Suprapubic skin (tissue), 4 donors: Measurements from ENCODE around the gene ASPDH. TPM values are rescaled to one million over a fixed set of nuclear protein-coding genes. Genes with fewer than 3 reads are reported as not detected.

Source experiments
- DNase-seq, 2 donors: peaks; one replicate each; pipeline ENCODE4 v3.0.0-alpha.2; 2019; ENCODE audit warnings: low spot score in 2 of 2
- H3K27ac ChIP-seq: fragments of 200-600 bp; sonication (generic); one replicate; pipeline ENCODE4 v1.5.1; 2019
- H3K27me3 ChIP-seq: fragments of 200-600 bp; sonication (generic); one replicate; pipeline ENCODE4 v1.5.1; 2019
- H3K36me3 ChIP-seq: fragments of 200-600 bp; sonication (generic); one replicate; pipeline ENCODE4 v1.5.1; 2019
- H3K4me1 ChIP-seq: fragments of 200-600 bp; sonication (generic); one replicate; pipeline ENCODE4 v1.5.1; 2019
- H3K4me3 ChIP-seq: fragments of 200-600 bp; sonication (generic); one replicate; pipeline ENCODE4 v1.5.1; 2019; ENCODE audit warnings: mild to moderate bottlenecking
- H3K9me3 ChIP-seq: fragments of 200-600 bp; sonication (generic); one replicate; pipeline ENCODE4 v1.5.1; 2019
- EP300 ChIP-seq: sonication (generic); formaldehyde crosslinking; IDR thresholded peaks from one replicate; pipeline ENCODE4 v1.6.1; 2017; ENCODE audit warnings: antibody characterized with exemption
- POLR2A ChIP-seq, 2 donors: fragments of 450-650 bp; IDR thresholded peaks; one replicate each; pipeline ENCODE4 v1.6.1; 2017; ENCODE audit warnings: antibody characterized with exemption in 2 of 2, mild to moderate bottlenecking in 2 of 2, moderate library complexity in 2 of 2
- POLR2AphosphoS5 ChIP-seq, 3 donors: sonication (generic); formaldehyde crosslinking; IDR thresholded peaks; one replicate each; pipeline ENCODE4 v1.6.1; 2017; ENCODE audit warnings: antibody characterized with exemption in 3 of 3
- WGBS: methylation state at CpG from one replicate; pipeline ENCODE4 v1.1.5; 2018; 5-methylcytosine and 5-hydroxymethylcytosine counted together
- total RNA-seq, 4 donors: library from RNA; depleted of rRNA; stranded (reverse); fragments of >200 nt; gene quantifications; one replicate each; pipeline ENCODE4 v1.1.0, GENCODE V29; 2016
- TF ChIP-seq, protein P1 (sequence below), 2 donors: fragments of 200-600 bp in 1 of 2; fragments of 450-650 bp in 1 of 2; sonication (generic) in 1 of 2; IDR thresholded peaks; one replicate each; pipeline ENCODE4 v1.5.1; 2016 to 2019; ENCODE audit warnings: antibody characterized with exemption in 2 of 2, mild to moderate bottlenecking in 1 of 2, moderate library complexity in 1 of 2

Gene ASPDH
- total RNA-seq, 4 donors from 2014 or later = not detected

DNA sequence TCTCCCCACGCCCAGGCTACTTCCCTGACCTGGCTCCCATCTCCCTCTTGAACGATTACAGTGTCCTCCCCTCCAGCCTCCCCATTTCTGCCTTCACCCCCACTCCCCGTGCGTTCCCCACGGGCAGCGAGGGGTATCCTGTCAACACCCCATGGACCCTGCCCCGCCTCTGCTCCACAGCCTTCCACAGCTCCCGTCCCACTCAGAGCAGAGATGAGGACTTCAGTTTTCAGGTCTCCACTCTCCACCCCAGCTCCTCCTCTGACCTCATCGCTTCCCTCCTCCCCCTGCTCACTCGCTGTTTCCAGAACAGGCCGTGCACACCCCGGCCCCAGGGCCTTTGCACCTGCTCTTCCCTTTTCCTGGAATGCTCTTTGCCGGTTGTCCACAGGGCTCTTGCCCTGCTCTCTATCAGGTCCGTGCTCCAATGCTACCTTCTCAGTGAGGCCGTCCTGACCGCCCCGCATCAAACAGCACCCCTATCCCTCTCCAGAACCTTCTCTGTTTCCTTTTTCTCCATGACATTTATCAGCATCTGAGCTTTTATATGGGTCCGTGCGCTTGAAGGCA is 39.5 kb upstream of the ASPDH start:
- 75% methylated on average over 19 of the region's 19 CpGs for WGBS
- DNase-seq = no peak
- Histone ChIP-seq H3K27me3 (peaks cover 94% of the 10 kb centered on the region), H3K4me1 (peaks cover 14% of the 10 kb centered on the region), H3K9me3 (no peaks in the 10 kb centered on the region), H3K36me3 (no peaks in the 10 kb centered on the region), H3K4me3 (no peak overlapping the region), H3K27ac (no peak overlapping the region)
- TF ChIP-seq POLR2A (IDR thresholded peaks at IDR 0.05) (no peak), EP300 (no peak), POLR2AphosphoS5 (IDR thresholded peaks at IDR 0.05) (no peak)
- TF ChIP-seq, protein P1, sequence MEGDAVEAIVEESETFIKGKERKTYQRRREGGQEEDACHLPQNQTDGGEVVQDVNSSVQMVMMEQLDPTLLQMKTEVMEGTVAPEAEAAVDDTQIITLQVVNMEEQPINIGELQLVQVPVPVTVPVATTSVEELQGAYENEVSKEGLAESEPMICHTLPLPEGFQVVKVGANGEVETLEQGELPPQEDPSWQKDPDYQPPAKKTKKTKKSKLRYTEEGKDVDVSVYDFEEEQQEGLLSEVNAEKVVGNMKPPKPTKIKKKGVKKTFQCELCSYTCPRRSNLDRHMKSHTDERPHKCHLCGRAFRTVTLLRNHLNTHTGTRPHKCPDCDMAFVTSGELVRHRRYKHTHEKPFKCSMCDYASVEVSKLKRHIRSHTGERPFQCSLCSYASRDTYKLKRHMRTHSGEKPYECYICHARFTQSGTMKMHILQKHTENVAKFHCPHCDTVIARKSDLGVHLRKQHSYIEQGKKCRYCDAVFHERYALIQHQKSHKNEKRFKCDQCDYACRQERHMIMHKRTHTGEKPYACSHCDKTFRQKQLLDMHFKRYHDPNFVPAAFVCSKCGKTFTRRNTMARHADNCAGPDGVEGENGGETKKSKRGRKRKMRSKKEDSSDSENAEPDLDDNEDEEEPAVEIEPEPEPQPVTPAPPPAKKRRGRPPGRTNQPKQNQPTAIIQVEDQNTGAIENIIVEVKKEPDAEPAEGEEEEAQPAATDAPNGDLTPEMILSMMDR (IDR thresholded peaks at IDR 0.05) = no peak

DNA sequence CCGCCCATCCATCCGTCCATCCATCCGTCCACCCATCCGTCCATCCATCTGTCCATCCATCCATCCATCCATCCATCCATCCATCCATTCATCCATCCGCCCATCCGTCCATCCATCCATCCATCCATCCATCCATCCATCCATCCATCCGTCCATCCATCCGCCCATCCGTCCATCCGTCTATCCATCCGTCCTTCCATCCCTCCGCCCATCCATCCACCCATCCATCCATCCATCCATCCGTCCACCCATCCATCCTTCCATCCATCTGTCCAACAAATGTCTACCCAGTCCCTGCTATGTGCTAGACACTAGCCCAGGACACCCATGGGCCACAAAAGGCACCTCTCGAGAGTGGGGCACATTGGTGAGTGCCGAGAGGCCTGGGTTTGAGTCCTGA is 38.8 kb upstream of the ASPDH start:
- Histone ChIP-seq H3K9me3 (no peaks in the 10 kb centered on the region), H3K27me3 (peaks cover 97% of the 10 kb centered on the region), H3K4me1 (peaks cover 14% of the 10 kb centered on the region), H3K36me3 (no peaks in the 10 kb centered on the region), H3K27ac (no peak overlapping the region), H3K4me3 (no peak overlapping the region)
- no peak for DNase-seq
- WGBS = 81% methylated on average over 15 of the region's 15 CpGs
- TF ChIP-seq POLR2A (IDR thresholded peaks at IDR 0.05) = no peak
- TF ChIP-seq, protein P1 (IDR thresholded peaks at IDR 0.05) = no peak
- TF ChIP-seq EP300 = no peak
- TF ChIP-seq POLR2AphosphoS5 (IDR thresholded peaks at IDR 0.05) = no peak

DNA sequence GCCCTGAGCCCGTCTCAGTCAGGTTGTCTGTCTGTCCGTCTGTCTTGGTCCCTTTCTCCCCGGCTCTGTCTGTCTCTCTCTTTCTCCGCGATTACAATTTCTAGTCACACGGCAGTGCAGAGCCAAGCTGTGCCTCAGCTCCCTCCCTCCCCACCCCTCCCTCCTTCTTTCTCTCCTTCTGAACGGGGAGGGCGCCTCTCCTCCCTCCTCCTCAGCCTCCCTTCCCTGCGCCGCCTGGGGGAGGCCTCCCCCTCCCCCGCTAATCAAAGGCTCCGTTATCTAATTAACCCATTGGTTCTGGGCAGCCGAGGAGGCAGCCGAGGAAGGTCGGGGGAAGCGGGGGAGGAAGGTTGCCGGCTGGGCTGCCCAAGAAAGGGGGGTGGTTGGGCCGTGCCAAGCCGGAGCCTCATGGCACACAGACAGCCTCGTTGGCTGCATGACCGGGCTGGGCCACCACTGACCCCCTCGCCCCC is 38.0 kb upstream of the ASPDH start:
- TF ChIP-seq EP300 = no peak
- TF ChIP-seq POLR2A (IDR thresholded peaks at IDR 0.05) = no peak
- TF ChIP-seq, protein P1 (IDR thresholded peaks at IDR 0.05) = no peak
- no peak for TF ChIP-seq POLR2AphosphoS5 (IDR thresholded peaks at IDR 0.05)
- WGBS = under 1% methylated on average over 15 of the region's 22 CpGs
- H3K9me3 ChIP-seq = no peaks in the 10 kb centered on the region
- no peaks in the 10 kb centered on the region for H3K36me3 ChIP-seq
- H3K27me3 ChIP-seq = peaks cover 96% of the 10 kb centered on the region
- H3K4me1 ChIP-seq = peaks cover 12% of the 10 kb centered on the region
- DNase-seq = no peak
- H3K27ac ChIP-seq = no peak overlapping the region
- peak overlapping the region; percentile 10 for H3K4me3 ChIP-seq

DNA sequence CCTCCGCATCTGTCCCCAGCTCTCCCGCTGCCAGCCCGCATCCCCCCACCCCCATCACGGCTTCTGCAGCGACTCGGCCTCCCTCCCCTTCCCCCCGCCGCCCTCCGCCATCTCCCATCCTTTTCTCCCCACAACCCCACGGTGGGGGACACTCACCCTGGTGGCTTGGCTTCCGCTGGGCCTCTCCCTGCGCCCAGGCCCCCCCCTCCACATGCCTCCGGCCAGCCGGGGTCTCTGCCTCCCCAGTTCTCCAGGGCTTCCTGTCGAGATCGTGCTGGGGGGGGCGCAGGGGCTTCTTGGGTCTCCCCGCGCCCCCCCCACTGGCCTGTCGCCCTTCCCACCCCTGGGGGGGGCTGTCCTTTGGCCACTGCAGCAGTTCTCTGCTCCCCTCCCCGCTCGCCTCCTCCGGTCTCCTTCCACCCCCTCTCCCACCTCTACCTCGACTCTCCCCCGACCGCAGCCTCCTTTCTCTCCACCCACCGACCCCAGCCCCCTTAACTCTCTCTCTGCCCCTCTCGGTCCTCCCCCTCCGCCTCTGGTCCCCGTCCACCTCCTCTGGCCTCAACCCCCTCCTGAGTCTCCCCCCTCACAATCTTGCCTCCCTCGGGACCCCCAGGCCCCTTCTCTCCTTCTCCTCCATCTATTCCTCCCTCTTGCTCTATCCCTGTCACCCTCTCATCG is 37.5 kb upstream of the ASPDH start:
- WGBS = 14% methylated on average over 29 of the region's 32 CpGs
- H3K4me3 ChIP-seq = peak overlapping the region; percentile 10
- no peaks in the 10 kb centered on the region for H3K36me3 ChIP-seq
- TF ChIP-seq EP300 (no peak), POLR2AphosphoS5 (IDR thresholded peaks at IDR 0.05) (no peak), POLR2A (IDR thresholded peaks at IDR 0.05) (no peak)
- TF ChIP-seq, protein P1 (IDR thresholded peaks at IDR 0.05) = no peak
- peaks cover 6% of the 10 kb centered on the region for H3K4me1 ChIP-seq
- no peak for DNase-seq
- no peaks in the 10 kb centered on the region for H3K9me3 ChIP-seq
- no peak overlapping the region for H3K27ac ChIP-seq
- H3K27me3 ChIP-seq = peaks cover 95% of the 10 kb centered on the region

DNA sequence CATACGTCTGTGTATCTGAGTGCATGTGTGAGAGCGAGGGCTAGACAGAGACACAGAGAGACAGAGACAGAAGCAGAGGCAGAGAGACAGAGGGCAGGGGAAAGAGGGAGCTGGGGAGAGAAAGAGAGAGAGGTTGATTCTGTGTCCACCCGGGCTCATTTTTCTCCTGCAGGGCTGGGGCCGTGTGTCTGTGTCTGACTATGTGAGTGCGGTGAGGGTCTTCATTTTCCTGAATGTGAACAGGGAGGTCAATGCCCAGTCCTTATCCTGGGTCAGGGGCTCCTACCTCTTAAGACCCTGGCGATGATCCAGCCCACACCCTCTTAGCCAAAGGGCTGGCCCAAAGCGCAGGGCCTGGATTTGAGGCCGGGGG is 36.9 kb upstream of the ASPDH start:
- Histone ChIP-seq H3K4me3 (peak overlapping the region; percentile 10), H3K27ac (no peak overlapping the region), H3K4me1 (peaks cover 2% of the 10 kb centered on the region), H3K36me3 (no peaks in the 10 kb centered on the region), H3K9me3 (no peaks in the 10 kb centered on the region), H3K27me3 (peaks cover 93% of the 10 kb centered on the region)
- 55% methylated on average over 8 of the region's 8 CpGs for WGBS
- TF ChIP-seq, protein P1 (IDR thresholded peaks at IDR 0.05) = no peak
- TF ChIP-seq EP300 (no peak), POLR2AphosphoS5 (IDR thresholded peaks at IDR 0.05) (no peak), POLR2A (IDR thresholded peaks at IDR 0.05) (no peak)
- no peak for DNase-seq
